Skeletal muscle cell (primary cell): Measurements from ENCODE around the gene ALKBH1.
"Not testable (repeated sequence)": the region's sequence is repeated elsewhere in the genome, so short reads cannot be mapped to it uniquely, and the experiment has no call there.

Experiments used
- DNase-seq: peaks from one replicate; pipeline ENCODE4 v3.0.0-alpha.2; 2010; ENCODE audit warnings: low read depth
- H3K4me3 ChIP-seq: 2 replicates; pipeline ENCODE4 v1.5.1; 2011; ENCODE audit warnings: low read depth, mild to moderate bottlenecking, control low read depth, low read length, moderate library complexity

ALKBH1 gene

GRCh38 chr14:77707724-77708408 lies at the start of gene ALKBH1, which contains the start of gene SLIRP:
TSS of gene ALKBH1 (minus strand) at chr14:77708023. CDS start at chr14:77708004, 19 bp downstream.
TSS of gene SLIRP (plus strand) at chr14:77708103. CDS start at chr14:77708112, 9 bp downstream.
- peak within 1 kb of the TSS; percentile 86 for H3K4me3 ChIP-seq
- DNase-seq, result peak; percentile 31

GRCh38 chr14:77752799-77753516 lies 45.1 kb upstream of the ALKBH1 start:
- DNase-seq, result no peak
- no peak overlapping the region for H3K4me3 ChIP-seq

- H3K4me3 ChIP-seq, result no peak overlapping the region
- no peak for DNase-seq
Measured at GRCh38 chr14:77752266-77752665, 44.4 kb upstream of the ALKBH1 start.

GRCh38 chr14:77747425-77747824 lies 39.6 kb upstream of the ALKBH1 start:
- not testable (repeated sequence) for DNase-seq, H3K4me3 ChIP-seq

GRCh38 chr14:77746064-77746702 lies 38.4 kb upstream of the ALKBH1 start:
- H3K4me3 ChIP-seq, result no peak overlapping the region
- no peak for DNase-seq

- H3K4me3 ChIP-seq, result no peak overlapping the region
- no peak for DNase-seq
Measured at GRCh38 chr14:77741438-77741837, 33.6 kb upstream of the ALKBH1 start.

GRCh38 chr14:77738559-77739250 lies 30.9 kb upstream of the ALKBH1 start:
- DNase-seq, result no peak
- no peak overlapping the region for H3K4me3 ChIP-seq

- H3K4me3 ChIP-seq, result no peak overlapping the region
- no peak for DNase-seq
Measured at GRCh38 chr14:77730976-77731497, 23.2 kb upstream of the ALKBH1 start.

GRCh38 chr14:77722301-77722700 lies 14.5 kb upstream of the ALKBH1 start:
- DNase-seq, result no peak

GRCh38 chr14:77721437-77721836 lies 13.6 kb upstream of the ALKBH1 start:
- no peak overlapping the region for H3K4me3 ChIP-seq
- no peak for DNase-seq

More at GRCh38 chr14:77722301-77722700, 14.5 kb upstream of the ALKBH1 start:
- H3K4me3 ChIP-seq, result no peak overlapping the region

GRCh38 chr14:77717608-77718305 lies 9.9 kb upstream of the ALKBH1 start:
- no peak for DNase-seq
- H3K4me3 ChIP-seq, result no peak overlapping the region

- H3K4me3 ChIP-seq, result no peak overlapping the region
- DNase-seq, result no peak
Measured at GRCh38 chr14:77714926-77715325, 7.1 kb upstream of the ALKBH1 start.

- DNase-seq, result no peak
- H3K4me3 ChIP-seq, result no peak overlapping the region
Measured at GRCh38 chr14:77710364-77710763, 2.5 kb upstream of the ALKBH1 start.

- H3K4me3 ChIP-seq, result peak overlapping the region; percentile 86
- no peak for DNase-seq
Measured at GRCh38 chr14:77709412-77709811, 1.6 kb upstream of the ALKBH1 start.

GRCh38 chr14:77708749-77709148 lies 926 bp upstream of the ALKBH1 start:
- peak overlapping the region; percentile 86 for H3K4me3 ChIP-seq

GRCh38 chr14:77707355-77707723 lies 484 bp downstream of the ALKBH1 start:
- DNase-seq, result peak; percentile 16
- peak overlapping the region; percentile 86 for H3K4me3 ChIP-seq

More at GRCh38 chr14:77708749-77709148, 926 bp upstream of the ALKBH1 start:
- DNase-seq, result no peak

GRCh38 chr14:77691259-77691658 lies 16.6 kb downstream of the ALKBH1 start:
- DNase-seq, result no peak
- no peak overlapping the region for H3K4me3 ChIP-seq

- H3K4me3 ChIP-seq, result no peak overlapping the region
- DNase-seq, result no peak
Measured at GRCh38 chr14:77682158-77682553, 25.7 kb downstream of the ALKBH1 start.
